Endothelial cell (in vitro differentiated cells): Measurements from ENCODE around the gene SDE2. TPM values are rescaled to one million over a fixed set of nuclear protein-coding genes. Genes with fewer than 3 reads are reported as not detected.

Source experiments
- DNase-seq: peaks from one replicate; pipeline ENCODE4 v3.0.0; 2021; ENCODE audit warnings: low spot score
- H3K27ac Mint-ChIP-seq: one replicate; pipeline ENCODE4 v1.8.0; 2021; ENCODE audit warnings: mixed read lengths, inconsistent platforms; ENCODE audit not compliant: unreplicated experiment
- H3K27me3 Mint-ChIP-seq: one replicate; pipeline ENCODE4 v1.8.0; 2021; ENCODE audit warnings: mild to moderate bottlenecking, moderate library complexity, mixed read lengths, inconsistent platforms; ENCODE audit not compliant: unreplicated experiment
- H3K36me3 Mint-ChIP-seq: one replicate; pipeline ENCODE4 v1.8.0; 2021; ENCODE audit warnings: mild to moderate bottlenecking, low read depth, mixed read lengths, inconsistent platforms; ENCODE audit not compliant: unreplicated experiment
- H3K4me1 Mint-ChIP-seq: one replicate; pipeline ENCODE4 v1.8.0; 2021; ENCODE audit warnings: mild to moderate bottlenecking, mixed read lengths, inconsistent platforms; ENCODE audit not compliant: unreplicated experiment
- H3K4me3 Mint-ChIP-seq: one replicate; pipeline ENCODE4 v1.8.0; 2021; ENCODE audit warnings: mild to moderate bottlenecking, mixed read lengths, inconsistent platforms; ENCODE audit not compliant: unreplicated experiment
- H3K9me3 Mint-ChIP-seq: one replicate; pipeline ENCODE4 v1.8.0; 2021; ENCODE audit warnings: mixed read lengths, inconsistent platforms; ENCODE audit not compliant: unreplicated experiment
- total RNA-seq: library from RNA; stranded (reverse); fragmentation: NEBNext Ultra II Directional; extraction: Animal tissue kit (Norgen Biotek cat#: 25700); gene quantifications from one replicate; pipeline ENCODE4 v1.2.1, GENCODE V29; 2021; ENCODE audit not compliant: unreplicated experiment
- TF ChIP-seq, protein P1 (sequence below): fragments of 200-600 bp; sonication (generic); IDR thresholded peaks from one replicate; pipeline ENCODE4 v1.5.0; 2021; ENCODE audit warnings: antibody characterized with exemption; ENCODE audit not compliant: unreplicated experiment

Gene SDE2
- total RNA-seq, 1 donor from 2014 or later = 17.8 TPM

DNA sequence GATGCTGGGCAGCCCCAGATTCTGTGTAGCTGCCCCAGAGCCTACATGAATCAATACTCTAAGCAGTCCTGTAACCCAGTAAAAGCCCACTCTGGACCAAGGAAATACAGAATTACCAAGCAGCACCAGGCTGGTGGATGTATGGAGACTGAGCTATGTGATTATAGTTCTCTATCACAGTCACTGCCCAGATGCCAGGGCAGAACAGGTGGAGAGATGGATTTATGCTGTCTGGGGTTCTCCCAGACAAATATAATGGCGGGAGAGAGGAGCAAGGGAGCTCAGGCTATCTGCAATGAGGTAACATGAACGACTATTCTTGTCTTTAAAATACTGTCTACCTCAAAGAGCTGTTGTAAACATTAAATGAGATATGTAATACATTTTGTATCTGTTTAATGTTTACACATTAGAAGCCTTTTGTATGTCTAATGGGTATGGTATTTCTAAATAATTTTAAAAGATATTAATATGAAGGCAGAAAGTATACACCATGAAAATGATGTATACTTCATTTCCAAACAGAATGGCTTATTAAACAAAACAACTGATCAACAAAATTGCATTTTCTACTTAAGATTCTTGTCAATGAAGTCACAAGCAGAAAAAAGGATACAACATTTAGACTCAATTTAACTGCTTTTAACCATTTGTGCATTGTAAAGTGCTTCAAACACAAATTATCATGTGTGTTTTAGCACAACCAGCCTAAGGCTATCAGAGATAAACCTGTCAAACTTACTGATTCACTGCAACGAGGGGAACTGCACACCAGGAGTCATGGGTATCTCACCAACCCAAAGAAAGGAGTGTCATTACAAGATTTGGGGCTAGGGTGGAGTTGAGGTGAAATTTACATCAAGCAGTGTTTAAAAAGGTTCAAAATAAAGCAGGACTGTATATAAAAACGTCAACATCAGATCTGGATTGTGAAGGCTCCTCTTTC, 3.0 kb downstream of the SDE2 start:
- peaks cover 18% of the 10 kb centered on the region for H3K36me3 Mint-ChIP-seq
- TF ChIP-seq, protein P1, sequence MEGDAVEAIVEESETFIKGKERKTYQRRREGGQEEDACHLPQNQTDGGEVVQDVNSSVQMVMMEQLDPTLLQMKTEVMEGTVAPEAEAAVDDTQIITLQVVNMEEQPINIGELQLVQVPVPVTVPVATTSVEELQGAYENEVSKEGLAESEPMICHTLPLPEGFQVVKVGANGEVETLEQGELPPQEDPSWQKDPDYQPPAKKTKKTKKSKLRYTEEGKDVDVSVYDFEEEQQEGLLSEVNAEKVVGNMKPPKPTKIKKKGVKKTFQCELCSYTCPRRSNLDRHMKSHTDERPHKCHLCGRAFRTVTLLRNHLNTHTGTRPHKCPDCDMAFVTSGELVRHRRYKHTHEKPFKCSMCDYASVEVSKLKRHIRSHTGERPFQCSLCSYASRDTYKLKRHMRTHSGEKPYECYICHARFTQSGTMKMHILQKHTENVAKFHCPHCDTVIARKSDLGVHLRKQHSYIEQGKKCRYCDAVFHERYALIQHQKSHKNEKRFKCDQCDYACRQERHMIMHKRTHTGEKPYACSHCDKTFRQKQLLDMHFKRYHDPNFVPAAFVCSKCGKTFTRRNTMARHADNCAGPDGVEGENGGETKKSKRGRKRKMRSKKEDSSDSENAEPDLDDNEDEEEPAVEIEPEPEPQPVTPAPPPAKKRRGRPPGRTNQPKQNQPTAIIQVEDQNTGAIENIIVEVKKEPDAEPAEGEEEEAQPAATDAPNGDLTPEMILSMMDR = no peak
- H3K9me3 Mint-ChIP-seq = no peaks in the 10 kb centered on the region
- peaks cover 35% of the 10 kb centered on the region for H3K4me1 Mint-ChIP-seq
- DNase-seq = no peak
- H3K4me3 Mint-ChIP-seq = no peak overlapping the region
- peaks cover 9% of the 10 kb centered on the region for H3K27me3 Mint-ChIP-seq
- H3K27ac Mint-ChIP-seq = peak overlapping the region; percentile 67

DNA sequence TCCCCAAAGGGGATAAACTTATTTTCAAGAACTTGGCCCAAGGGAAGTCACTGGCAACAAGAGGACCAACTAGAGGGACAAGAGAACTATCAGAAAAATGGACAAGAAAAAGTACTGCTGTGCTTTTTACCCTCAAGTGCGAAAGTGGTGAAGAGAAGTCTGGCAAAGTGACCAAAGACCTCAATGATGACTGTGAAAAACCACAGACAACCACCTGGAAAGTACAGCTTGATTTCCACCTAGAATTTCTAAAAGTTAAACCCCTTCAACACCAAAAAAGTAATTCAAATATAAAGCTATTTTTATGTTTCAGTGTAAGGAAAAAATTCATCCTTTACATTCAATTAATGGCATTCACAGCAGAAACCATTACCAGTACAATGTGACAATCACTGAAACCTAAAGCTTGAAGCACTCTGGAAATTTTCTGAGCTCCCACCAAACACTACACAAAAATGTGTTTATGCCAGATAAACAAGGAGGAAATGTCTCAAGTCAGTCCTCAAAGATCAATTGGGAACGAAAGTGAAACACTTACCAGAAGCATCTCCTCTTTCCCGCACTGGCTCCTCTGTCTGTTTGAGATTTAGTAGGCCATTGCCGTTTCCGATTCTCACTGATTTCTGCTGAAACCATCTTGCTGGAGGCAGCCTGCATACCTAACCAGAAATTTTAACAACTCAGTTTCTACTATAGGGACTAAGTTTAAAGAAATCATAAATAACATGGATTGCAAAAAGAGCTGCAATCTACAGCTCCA, 8.3 kb downstream of the SDE2 start:
- H3K27me3 Mint-ChIP-seq = no peaks in the 10 kb centered on the region
- TF ChIP-seq, protein P1 = no peak
- peaks cover 41% of the 10 kb centered on the region for H3K36me3 Mint-ChIP-seq
- H3K27ac Mint-ChIP-seq = no peak overlapping the region
- peaks cover 7% of the 10 kb centered on the region for H3K4me1 Mint-ChIP-seq
- H3K9me3 Mint-ChIP-seq = no peaks in the 10 kb centered on the region
- DNase-seq = no peak
- H3K4me3 Mint-ChIP-seq = no peak overlapping the region

DNA sequence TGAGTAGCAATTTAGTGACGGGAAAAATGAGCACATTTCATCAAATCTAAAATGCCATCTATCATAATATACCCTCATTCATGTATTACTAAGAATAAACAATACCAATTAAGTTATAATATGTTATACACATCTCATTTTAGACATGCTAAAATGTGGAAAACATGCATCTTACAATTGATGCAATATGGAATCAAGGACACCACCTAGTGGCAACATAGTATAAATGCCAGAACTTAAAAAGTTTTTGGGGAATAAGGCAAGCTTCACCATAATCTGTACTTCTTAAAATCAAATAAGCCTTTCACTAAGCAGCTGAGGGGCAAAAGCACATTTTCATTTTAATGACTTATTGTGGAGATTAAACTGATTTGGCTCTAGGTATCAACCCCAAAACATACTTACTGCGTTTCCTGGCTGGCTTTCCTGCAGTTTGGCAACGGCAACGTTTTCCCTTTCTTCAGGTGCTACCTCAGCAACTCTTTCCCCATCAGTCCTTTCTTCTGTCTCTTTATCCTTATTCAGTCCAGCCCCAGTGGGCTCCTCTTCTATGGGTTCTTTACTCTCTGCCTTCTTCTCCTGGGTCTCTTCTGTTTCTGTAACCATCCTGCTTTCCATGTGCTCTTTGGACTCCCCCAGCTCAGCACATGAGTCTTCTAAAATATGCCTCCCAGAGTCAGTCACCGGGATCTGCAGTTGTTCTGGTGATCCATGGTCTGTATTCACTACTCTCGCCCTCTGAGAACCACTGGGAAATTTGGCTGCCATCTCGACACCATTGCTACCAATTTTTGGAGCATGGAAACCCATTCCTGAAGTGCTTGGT, 11.4 kb downstream of the SDE2 start:
- TF ChIP-seq, protein P1 = peak; percentile 93
- no peak for DNase-seq
- Mint-ChIP-seq H3K4me3 (no peak overlapping the region), H3K4me1 (no peaks in the 10 kb centered on the region), H3K9me3 (no peaks in the 10 kb centered on the region), H3K27ac (no peak overlapping the region), H3K36me3 (peaks cover 49% of the 10 kb centered on the region), H3K27me3 (no peaks in the 10 kb centered on the region)

DNA sequence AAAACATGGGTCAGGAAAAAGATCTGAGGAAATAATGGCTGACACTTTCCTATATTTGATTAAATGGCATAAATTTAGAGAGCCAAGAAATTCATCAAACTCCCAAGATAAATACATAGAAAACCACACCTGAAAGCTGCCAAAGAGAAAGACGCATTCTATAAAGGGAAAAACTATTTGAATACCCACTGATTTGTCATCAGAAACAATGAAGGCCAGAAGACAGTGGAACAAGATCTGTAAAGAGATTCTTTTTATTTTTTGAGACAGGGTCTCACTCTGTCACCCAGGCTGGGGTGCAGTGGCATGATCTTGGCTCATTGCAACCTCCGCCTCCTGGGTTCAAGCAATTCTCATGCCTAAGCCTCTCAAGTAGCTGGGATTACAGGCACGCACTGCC, 17.4 kb downstream of the SDE2 start:
- Mint-ChIP-seq H3K27ac (no peak overlapping the region), H3K4me1 (no peaks in the 10 kb centered on the region), H3K9me3 (peaks cover 4% of the 10 kb centered on the region), H3K36me3 (peaks cover 48% of the 10 kb centered on the region), H3K27me3 (no peaks in the 10 kb centered on the region), H3K4me3 (peak overlapping the region; percentile 89)
- TF ChIP-seq, protein P1 = no peak
- DNase-seq = no peak
